GM23338 (cell line): ENCODE data around the gene NKX2-1. TPM values are rescaled to one million over a fixed set of nuclear protein-coding genes. Genes with fewer than 3 reads are reported as not detected.

Experiments used
- ATAC-seq: fragments of 200-7000 bp; cut with Tn5 transposase; 3 replicates; pipeline ENCODE4 v1.9.1; 2020
- DNase-seq: peaks from one replicate; pipeline ENCODE4 v3.0.0-alpha.2; 2015; ENCODE audit warnings: low spot score
- H2AFZ ChIP-seq: fragments of 200-600 bp; sonication (generic); 2 replicates; pipeline ENCODE4 v1.8.0; 2016; ENCODE audit warnings: antibody characterized with exemption, mild to moderate bottlenecking, moderate library complexity
- H3F3A ChIP-seq: fragments of 200-600 bp; sonication (generic); replicated peaks from 2 replicates; pipeline ENCODE4 v1.8.0; 2017; ENCODE audit warnings: antibody characterized with exemption, mixed run types, low read depth
- H3K27ac ChIP-seq: fragments of 200-600 bp; sonication (generic); 2 replicates; pipeline ENCODE4 v1.6.1; 2016; ENCODE audit warnings: low read depth
- H3K27me3 ChIP-seq: fragments of 200-600 bp; sonication (generic); 2 replicates; pipeline ENCODE4 v1.8.0; 2016; ENCODE audit warnings: mild to moderate bottlenecking, mixed run types, moderate library complexity; ENCODE audit not compliant: insufficient read depth
- H3K36me3 ChIP-seq: fragments of 200-600 bp; sonication (generic); 2 replicates; pipeline ENCODE4 v1.8.0; 2016; ENCODE audit warnings: mild to moderate bottlenecking; ENCODE audit not compliant: insufficient read depth
- H3K4me1 ChIP-seq: fragments of 200-600 bp; sonication (generic); 2 replicates; pipeline ENCODE4 v1.8.0; 2016; ENCODE audit warnings: mild to moderate bottlenecking, moderate library complexity; ENCODE audit not compliant: insufficient read depth
- H3K4me2 ChIP-seq: fragments of 200-600 bp; sonication (generic); 2 replicates; pipeline ENCODE4 v1.7.1; 2017; ENCODE audit warnings: mixed run types
- H3K4me3 ChIP-seq: fragments of 200-600 bp; sonication (generic); 2 replicates; pipeline ENCODE4 v1.6.1; 2016; ENCODE audit warnings: mixed run types
- H3K79me2 ChIP-seq: fragments of 200-600 bp; sonication (generic); replicated peaks from 2 replicates; pipeline ENCODE4 v1.8.0; 2017; ENCODE audit warnings: mild to moderate bottlenecking; ENCODE audit not compliant: insufficient read depth
- H3K9me2 ChIP-seq: fragments of 200-600 bp; sonication (generic); 2 replicates; pipeline ENCODE4 v1.8.0; 2017; ENCODE audit not compliant: insufficient read depth
- H4K20me1 ChIP-seq: fragments of 200-600 bp; sonication (generic); replicated peaks from 2 replicates; pipeline ENCODE4 v1.8.0; 2017; ENCODE audit warnings: mild to moderate bottlenecking; ENCODE audit not compliant: insufficient read depth
- H3K27ac Mint-ChIP-seq: 2 replicates; pipeline ENCODE4 v1.8.0; 2020; ENCODE audit warnings: inconsistent platforms, mild to moderate bottlenecking, moderate library complexity, mixed read lengths
- H3K27me3 Mint-ChIP-seq: 3 replicates; pipeline ENCODE4 v1.8.0; 2022; ENCODE audit warnings: low read depth, mild to moderate bottlenecking, moderate library complexity, mixed read lengths, inconsistent platforms; ENCODE audit not compliant: insufficient read depth, poor library complexity
- H3K36me3 Mint-ChIP-seq: 3 replicates; pipeline ENCODE4 v1.8.0; 2021; ENCODE audit warnings: low read depth, mild to moderate bottlenecking, inconsistent platforms, moderate library complexity, mixed read lengths
- H3K4me1 Mint-ChIP-seq: 3 replicates; pipeline ENCODE4 v1.8.0; 2020; ENCODE audit warnings: mild to moderate bottlenecking, inconsistent platforms, mixed read lengths
- H3K4me3 Mint-ChIP-seq: 3 replicates; pipeline ENCODE4 v1.8.0; 2021; ENCODE audit warnings: moderate library complexity, mild to moderate bottlenecking, inconsistent platforms, mixed read lengths
- H3K9me3 Mint-ChIP-seq: 3 replicates; pipeline ENCODE4 v1.8.0; 2020; ENCODE audit warnings: moderate library complexity, mild to moderate bottlenecking, inconsistent platforms, mixed read lengths
- CREB1 ChIP-seq: fragments of 250-450 bp; sonication (Bioruptor Pico); IDR thresholded peaks from 2 replicates; pipeline ENCODE4 v1.5.0; 2020; ENCODE audit warnings: low read depth, mild to moderate bottlenecking, moderate library complexity
- ETS1 ChIP-seq: IDR thresholded peaks from 2 replicates; pipeline ENCODE4 v1.6.1; 2016; ENCODE audit warnings: antibody characterized with exemption
- EZH2 ChIP-seq: fragments of 200-600 bp; sonication (generic); IDR thresholded peaks from one replicate; pipeline ENCODE4 v1.8.0; 2017; ENCODE audit warnings: antibody characterized with exemption, mild to moderate bottlenecking, low read depth; ENCODE audit not compliant: unreplicated experiment
- NANOG ChIP-seq: IDR thresholded peaks from 2 replicates; pipeline ENCODE4 v1.6.1; 2016; ENCODE audit warnings: antibody characterized with exemption, borderline replicate concordance
- POLR2AphosphoS5 ChIP-seq: IDR thresholded peaks from 2 replicates; pipeline ENCODE4 v1.6.1; 2016; ENCODE audit warnings: antibody characterized with exemption, low read depth
- STAT1 ChIP-seq: IDR thresholded peaks from one replicate; pipeline ENCODE4 v1.6.1; 2016; ENCODE audit warnings: antibody characterized with exemption; ENCODE audit not compliant: unreplicated experiment
- ZNF114 ChIP-seq: fragments of 250-450 bp; sonication (Bioruptor Pico); IDR thresholded peaks from 2 replicates; pipeline ENCODE4 v1.5.0; 2020; ENCODE audit warnings: mild to moderate bottlenecking, moderate library complexity
- ZNF331 ChIP-seq: fragments of 250-450 bp; sonication (Bioruptor Pico); IDR thresholded peaks from 2 replicates; pipeline ENCODE4 v1.5.0; 2020; ENCODE audit warnings: low read depth, mild to moderate bottlenecking, moderate library complexity
- ZNF462 ChIP-seq: fragments of 250-450 bp; sonication (Bioruptor Pico); IDR thresholded peaks from 2 replicates; pipeline ENCODE4 v1.5.0; 2020; ENCODE audit warnings: mild to moderate bottlenecking, moderate library complexity
- polyA plus RNA-seq: library from polyadenylated mRNA; unstranded; fragments of >200 nt; fragmentation: Nextera tagmentation; extraction: Ambion mirVana; gene quantifications from 2 replicates; pipeline ENCODE4 v1.2.1, GENCODE V29; 2016
- total RNA-seq: library from RNA; depleted of rRNA; stranded (reverse); fragments of >200 nt; shearing (Covaris generic); gene quantifications from 2 replicates; pipeline ENCODE4 v1.2.3, GENCODE V29; 2014

NKX2-1 gene
- total and polyA plus RNA-seq, 2 experiments from 2014 or later = not detected

- no peaks in the 10 kb centered on the region for H3K9me3 Mint-ChIP-seq
- peaks cover under 1% of the 10 kb centered on the region; the same call in 2 of the 3 replicates for H3K4me1 Mint-ChIP-seq
- H3K36me3 Mint-ChIP-seq = no peaks in the 10 kb centered on the region; the same call in 2 of the 3 replicates
- H3K27ac Mint-ChIP-seq = no peak overlapping the region
- TF ChIP-seq ZNF462 (CRISPR knock-in tag) = no peak
- Histone ChIP-seq H3K79me2 (no peaks in the 10 kb centered on the region), H3K27me3 (peaks cover 87% of the 10 kb centered on the region), H3F3A (0 out of 2 replicates have a peak, but pooled peaks cover 4% of the 10 kb centered on the region), H3K27ac (no peak overlapping the region), H3K9me2 (no peaks in the 10 kb centered on the region), H3K4me3 (no peak overlapping the region), H3K36me3 (no peaks in the 10 kb centered on the region), H3K4me2 (no peak overlapping the region), H3K4me1 (peaks cover under 1% of the 10 kb centered on the region; the same call in 1 of the 2 replicates), H2AFZ (no peak overlapping the region), H4K20me1 (peaks cover under 1% of the 10 kb centered on the region; the same call in 1 of the 2 replicates)
- no peak for DNase-seq
- H3K27me3 Mint-ChIP-seq = peaks cover 52% of the 10 kb centered on the region
- H3K4me3 Mint-ChIP-seq = no peak overlapping the region
- no peak for ATAC-seq
Measured at GRCh38 chr14:36529062-36529461, 9.0 kb upstream of the NKX2-1 start.

- Histone ChIP-seq H3K4me2 (peak overlapping the region; percentile 71; the same call in 1 of the 2 replicates), H3F3A (peaks cover 15% of the 10 kb centered on the region; the same call in 1 of the 2 replicates), H3K27ac (no peak overlapping the region), H3K27me3 (peaks cover 100% of the 10 kb centered on the region), H3K36me3 (no peaks in the 10 kb centered on the region), H3K4me1 (peaks cover 33% of the 10 kb centered on the region), H2AFZ (no peak overlapping the region), H3K4me3 (no peak overlapping the region; the same call in 1 of the 2 replicates), H3K9me2 (no peaks in the 10 kb centered on the region), H4K20me1 (peaks cover 19% of the 10 kb centered on the region), H3K79me2 (no peaks in the 10 kb centered on the region)
- H3K4me3 Mint-ChIP-seq = peak overlapping the region; percentile 61
- peaks cover 83% of the 10 kb centered on the region for H3K27me3 Mint-ChIP-seq
- peaks cover 6% of the 10 kb centered on the region for H3K9me3 Mint-ChIP-seq
- DNase-seq = no peak
- H3K36me3 Mint-ChIP-seq = no peaks in the 10 kb centered on the region; the same call in 2 of the 3 replicates
- peaks cover 24% of the 10 kb centered on the region for H3K4me1 Mint-ChIP-seq
- no peak overlapping the region for H3K27ac Mint-ChIP-seq
- no peak for ATAC-seq
- TF ChIP-seq POLR2AphosphoS5 (no peak), EZH2 (no peak), ZNF331 (no peak), STAT1 (no peak), NANOG (no peak), CREB1 (CRISPR knock-in tag) (no peak), ZNF114 (CRISPR knock-in tag) (no peak), ETS1 (no peak)
Measured at GRCh38 chr14:36525746-36526099, 5.7 kb upstream of the NKX2-1 start.
